Activated T-helper 1 cell treated with anti-CD3 and anti-CD28 coated beads, Interleukin-12 subunit alpha, Interleukin-12 subunit beta, Interleukin-2, Interleukin-4 antibody, amounts not matched to agents 30 ng/mL and 10 ng/mL and 1 ng/mL, durations not matched to agents 14 hours and 24 hours and 36 hours (primary cell): Measurements from ENCODE around the gene IFT52. TPM values are rescaled to one million over a fixed set of nuclear protein-coding genes. Genes with fewer than 3 reads are reported as not detected.
A peak's percentile ranks its signal among the peaks of the same experiment; 100 is the strongest.
"Not testable (repeated sequence)": the region's sequence is repeated elsewhere in the genome, so short reads cannot be mapped to it uniquely, and the experiment has no call there.

ENCODE experiments used
- DNase-seq: peaks from one replicate; pipeline ENCODE4 v3.0.0; 2021; ENCODE audit warnings: low spot score
- H3K27ac Mint-ChIP-seq: one replicate; pipeline ENCODE4 v1.8.0; 2021; ENCODE audit warnings: mild to moderate bottlenecking, mixed read lengths
- H3K27me3 Mint-ChIP-seq: one replicate; pipeline ENCODE4 v1.8.0; 2022; ENCODE audit warnings: mild to moderate bottlenecking, moderate library complexity, mixed read lengths; ENCODE audit not compliant: insufficient read depth
- H3K36me3 Mint-ChIP-seq: one replicate; pipeline ENCODE4 v1.8.0; 2021; ENCODE audit warnings: low read depth, mixed read lengths
- H3K4me1 Mint-ChIP-seq: one replicate; pipeline ENCODE4 v1.8.0; 2021; ENCODE audit warnings: low read depth, mixed read lengths
- H3K4me3 Mint-ChIP-seq: one replicate; pipeline ENCODE4 v1.8.0; 2021; ENCODE audit warnings: mild to moderate bottlenecking, moderate library complexity, mixed read lengths
- H3K9me3 Mint-ChIP-seq: one replicate; pipeline ENCODE4 v1.8.0; 2021; ENCODE audit warnings: mixed read lengths
- intact Hi-C: fragments of 100-400 bp; cut with micrococcal nuclease; formaldehyde crosslinking; loops from one replicate; pipeline ENCODE4 v1.15.1; 2024
- total RNA-seq: library from RNA; stranded (reverse); gene quantifications from 2 replicates; pipeline ENCODE4 v1.2.3, GENCODE V29; 2022

Gene IFT52
- total RNA-seq, 1 donor from 2014 or later, result 18.7 TPM

GRCh38 chr20:43607278-43607677, 16.5 kb downstream of the IFT52 start:
- H3K4me1 Mint-ChIP-seq, H3K4me3 Mint-ChIP-seq, H3K9me3 Mint-ChIP-seq, DNase-seq, H3K36me3 Mint-ChIP-seq, H3K27ac Mint-ChIP-seq, H3K27me3 Mint-ChIP-seq, intact Hi-C loops: not testable (repeated sequence)

GRCh38 chr20:43631598-43631997, 40.9 kb downstream of the IFT52 start:
- DNase-seq, result no peak
- Mint-ChIP-seq H3K9me3 (no peaks in the 10 kb centered on the region), H3K27ac (no peak overlapping the region), H3K4me3 (no peak overlapping the region), H3K27me3 (no peaks in the 10 kb centered on the region), H3K36me3 (peaks cover 17% of the 10 kb centered on the region), H3K4me1 (peaks cover 5% of the 10 kb centered on the region)
- intact Hi-C loops, result no loop called here

GRCh38 chr20:43636429-43636828, 45.7 kb downstream of the IFT52 start:
- H3K9me3 Mint-ChIP-seq, result no peaks in the 10 kb centered on the region
- H3K27me3 Mint-ChIP-seq, result no peaks in the 10 kb centered on the region
- H3K36me3 Mint-ChIP-seq, result peaks cover 15% of the 10 kb centered on the region

GRCh38 chr20:43642548-43642947, 51.8 kb downstream of the IFT52 start:
- Mint-ChIP-seq H3K4me3 (no peak overlapping the region), H3K36me3 (peaks cover 14% of the 10 kb centered on the region), H3K27ac (no peak overlapping the region), H3K27me3 (no peaks in the 10 kb centered on the region), H3K9me3 (no peaks in the 10 kb centered on the region), H3K4me1 (no peaks in the 10 kb centered on the region)
- intact Hi-C loops, result no loop called here
- no peak for DNase-seq

More at GRCh38 chr20:43636429-43636828, 45.7 kb downstream of the IFT52 start:
- no peaks in the 10 kb centered on the region for H3K4me1 Mint-ChIP-seq
- intact Hi-C loops, result no loop called here
- no peak overlapping the region for H3K4me3 Mint-ChIP-seq
- DNase-seq, result no peak
- H3K27ac Mint-ChIP-seq, result no peak overlapping the region

- no peaks in the 10 kb centered on the region for H3K27me3 Mint-ChIP-seq
- no peaks in the 10 kb centered on the region for H3K9me3 Mint-ChIP-seq
Measured at GRCh38 chr20:43650997-43651525, 60.3 kb downstream of the IFT52 start.

GRCh38 chr20:43651650-43652184, 61.0 kb downstream of the IFT52 start:
- DNase-seq, result not testable (repeated sequence)

More at GRCh38 chr20:43650997-43651525, 60.3 kb downstream of the IFT52 start:
- intact Hi-C loops, result no loop called here
- H3K4me1 Mint-ChIP-seq, result no peaks in the 10 kb centered on the region
- H3K27ac Mint-ChIP-seq, result no peak overlapping the region
- no peak for DNase-seq
- H3K4me3 Mint-ChIP-seq, result no peak overlapping the region
- peaks cover 4% of the 10 kb centered on the region for H3K36me3 Mint-ChIP-seq

GRCh38 chr20:43653966-43654365, 63.2 kb downstream of the IFT52 start:
- H3K27ac Mint-ChIP-seq, result no peak overlapping the region
- no peaks in the 10 kb centered on the region for H3K36me3 Mint-ChIP-seq
- H3K9me3 Mint-ChIP-seq, result no peaks in the 10 kb centered on the region
- peaks cover 13% of the 10 kb centered on the region for H3K4me1 Mint-ChIP-seq
- H3K4me3 Mint-ChIP-seq, result no peak overlapping the region
- H3K27me3 Mint-ChIP-seq, result no peaks in the 10 kb centered on the region
- no peak for DNase-seq
- intact Hi-C loops, result no loop called here

More at GRCh38 chr20:43651650-43652184, 61.0 kb downstream of the IFT52 start:
- H3K9me3 Mint-ChIP-seq, H3K4me3 Mint-ChIP-seq, H3K36me3 Mint-ChIP-seq, H3K27ac Mint-ChIP-seq, H3K4me1 Mint-ChIP-seq, H3K27me3 Mint-ChIP-seq, intact Hi-C loops: not testable (repeated sequence)

GRCh38 chr20:43655176-43655575, 64.4 kb downstream of the IFT52 start:
- H3K27me3 Mint-ChIP-seq, intact Hi-C loops, H3K9me3 Mint-ChIP-seq, H3K27ac Mint-ChIP-seq, DNase-seq, H3K36me3 Mint-ChIP-seq: not testable (repeated sequence)
- H3K4me1 Mint-ChIP-seq, result peaks cover 13% of the 10 kb centered on the region
- H3K4me3 Mint-ChIP-seq, result peak overlapping the region; percentile 93

- Mint-ChIP-seq H3K36me3 (no peaks in the 10 kb centered on the region), H3K4me1 (peaks cover 13% of the 10 kb centered on the region), H3K27me3 (no peaks in the 10 kb centered on the region), H3K9me3 (no peaks in the 10 kb centered on the region), H3K4me3 (peak overlapping the region; percentile 93), H3K27ac (peak overlapping the region; percentile 8)
- intact Hi-C loops, result no loop called here
- DNase-seq, result no peak
Measured at GRCh38 chr20:43655937-43656336, 65.2 kb downstream of the IFT52 start.

- peak; percentile 14 for DNase-seq
- intact Hi-C loops, result no loop called here
- peak overlapping the region; percentile 92 for H3K27ac Mint-ChIP-seq
- no peaks in the 10 kb centered on the region for H3K9me3 Mint-ChIP-seq
- peaks cover 13% of the 10 kb centered on the region for H3K4me1 Mint-ChIP-seq
- peaks cover 4% of the 10 kb centered on the region for H3K27me3 Mint-ChIP-seq
- H3K36me3 Mint-ChIP-seq, result no peaks in the 10 kb centered on the region
- peak overlapping the region; percentile 93 for H3K4me3 Mint-ChIP-seq
Measured at GRCh38 chr20:43658069-43658722, 67.5 kb downstream of the IFT52 start.

GRCh38 chr20:43658723-43659419, 68.1 kb downstream of the IFT52 start:
- H3K9me3 Mint-ChIP-seq, result no peaks in the 10 kb centered on the region
- intact Hi-C loops, result no loop called here
- no peak overlapping the region for H3K27ac Mint-ChIP-seq
- no peak for DNase-seq
- H3K27me3 Mint-ChIP-seq, result peaks cover 7% of the 10 kb centered on the region
- H3K36me3 Mint-ChIP-seq, result no peaks in the 10 kb centered on the region
- peaks cover 13% of the 10 kb centered on the region for H3K4me1 Mint-ChIP-seq
- H3K4me3 Mint-ChIP-seq, result no peak overlapping the region

GRCh38 chr20:43662943-43663655, 72.4 kb downstream of the IFT52 start:
- H3K9me3 Mint-ChIP-seq, result no peaks in the 10 kb centered on the region
- peaks cover 7% of the 10 kb centered on the region for H3K4me1 Mint-ChIP-seq

More at GRCh38 chr20:43662943-43663655, 72.4 kb downstream of the IFT52 start:
- no peak overlapping the region for H3K27ac Mint-ChIP-seq
- intact Hi-C loops, result loop anchor here (10.0 kb wide), 2 partner anchors 252 to 552 kb away; partner anchors contain the start of genes OSER1 and TOX2
- no peaks in the 10 kb centered on the region for H3K36me3 Mint-ChIP-seq
- no peak for DNase-seq
- no peak overlapping the region for H3K4me3 Mint-ChIP-seq
- H3K27me3 Mint-ChIP-seq, result peaks cover 14% of the 10 kb centered on the region
